Lower leg skin (tissue), 3 donors: ENCODE data around the gene FAM13A.

Experiments
- POLR2A ChIP-seq, 2 donors: fragments of 450-650 bp; IDR thresholded peaks; one replicate each; pipeline ENCODE4 v1.6.1; 2016 to 2017; ENCODE audit warnings: antibody characterized with exemption in 2 of 2, mild to moderate bottlenecking in 1 of 2, moderate library complexity in 1 of 2
- TF ChIP-seq, protein P1 (sequence below), 3 donors: fragments of 450-650 bp; IDR thresholded peaks; one replicate each; pipeline ENCODE4 v1.5.1; 2016; ENCODE audit warnings: antibody characterized with exemption in 3 of 3, mild to moderate bottlenecking in 3 of 3, moderate library complexity in 2 of 3

DNA sequence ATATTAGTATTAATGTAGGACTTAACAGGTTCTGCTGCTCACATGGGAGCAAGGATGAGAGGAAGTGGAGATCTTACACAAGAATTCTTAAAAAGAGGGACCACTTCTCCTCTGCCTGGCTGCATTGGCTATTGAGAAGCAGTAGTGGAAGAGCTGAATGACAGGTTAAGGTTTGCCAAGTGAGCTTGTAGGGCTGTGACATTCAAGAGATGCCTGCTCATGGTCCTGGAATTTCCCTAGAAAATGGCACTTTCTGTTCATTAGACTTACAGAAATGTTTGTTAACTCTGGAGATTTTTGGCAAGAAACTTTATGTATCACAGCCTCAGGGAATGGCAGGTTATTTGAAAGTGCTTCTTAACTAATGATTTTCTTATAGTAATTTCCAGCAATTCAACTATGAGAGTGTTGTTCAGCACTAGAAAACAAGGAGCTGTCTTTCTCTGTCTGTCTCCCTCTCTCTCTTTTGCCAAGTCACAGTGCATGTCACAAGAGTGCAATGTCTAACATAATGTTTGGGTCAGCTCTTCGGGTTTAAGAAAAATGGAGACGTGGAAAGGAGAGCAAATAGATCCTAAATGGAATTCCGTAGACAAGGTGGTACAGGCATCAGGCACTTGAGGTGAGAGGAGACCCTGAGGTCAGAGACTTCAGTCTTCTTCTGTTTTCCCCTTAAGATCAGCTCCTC is 351.0 kb downstream of the FAM13A start:
- TF ChIP-seq, protein P1, sequence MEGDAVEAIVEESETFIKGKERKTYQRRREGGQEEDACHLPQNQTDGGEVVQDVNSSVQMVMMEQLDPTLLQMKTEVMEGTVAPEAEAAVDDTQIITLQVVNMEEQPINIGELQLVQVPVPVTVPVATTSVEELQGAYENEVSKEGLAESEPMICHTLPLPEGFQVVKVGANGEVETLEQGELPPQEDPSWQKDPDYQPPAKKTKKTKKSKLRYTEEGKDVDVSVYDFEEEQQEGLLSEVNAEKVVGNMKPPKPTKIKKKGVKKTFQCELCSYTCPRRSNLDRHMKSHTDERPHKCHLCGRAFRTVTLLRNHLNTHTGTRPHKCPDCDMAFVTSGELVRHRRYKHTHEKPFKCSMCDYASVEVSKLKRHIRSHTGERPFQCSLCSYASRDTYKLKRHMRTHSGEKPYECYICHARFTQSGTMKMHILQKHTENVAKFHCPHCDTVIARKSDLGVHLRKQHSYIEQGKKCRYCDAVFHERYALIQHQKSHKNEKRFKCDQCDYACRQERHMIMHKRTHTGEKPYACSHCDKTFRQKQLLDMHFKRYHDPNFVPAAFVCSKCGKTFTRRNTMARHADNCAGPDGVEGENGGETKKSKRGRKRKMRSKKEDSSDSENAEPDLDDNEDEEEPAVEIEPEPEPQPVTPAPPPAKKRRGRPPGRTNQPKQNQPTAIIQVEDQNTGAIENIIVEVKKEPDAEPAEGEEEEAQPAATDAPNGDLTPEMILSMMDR (IDR thresholded peaks at IDR 0.05), result no peak
- TF ChIP-seq POLR2A (IDR thresholded peaks at IDR 0.05), result no peak
